ENCODE measurements around the gene WDTC1. TPM values are rescaled to one million over a fixed set of nuclear protein-coding genes. Genes with fewer than 3 reads are reported as not detected.

Gene WDTC1
- total and polyA plus RNA-seq, 9 of the 15 experiments (the other 6 are each of a cell fraction or from before 2014, with no cell fraction given) = 0.18 to 32.3 (median 8.8) TPM

DNA sequence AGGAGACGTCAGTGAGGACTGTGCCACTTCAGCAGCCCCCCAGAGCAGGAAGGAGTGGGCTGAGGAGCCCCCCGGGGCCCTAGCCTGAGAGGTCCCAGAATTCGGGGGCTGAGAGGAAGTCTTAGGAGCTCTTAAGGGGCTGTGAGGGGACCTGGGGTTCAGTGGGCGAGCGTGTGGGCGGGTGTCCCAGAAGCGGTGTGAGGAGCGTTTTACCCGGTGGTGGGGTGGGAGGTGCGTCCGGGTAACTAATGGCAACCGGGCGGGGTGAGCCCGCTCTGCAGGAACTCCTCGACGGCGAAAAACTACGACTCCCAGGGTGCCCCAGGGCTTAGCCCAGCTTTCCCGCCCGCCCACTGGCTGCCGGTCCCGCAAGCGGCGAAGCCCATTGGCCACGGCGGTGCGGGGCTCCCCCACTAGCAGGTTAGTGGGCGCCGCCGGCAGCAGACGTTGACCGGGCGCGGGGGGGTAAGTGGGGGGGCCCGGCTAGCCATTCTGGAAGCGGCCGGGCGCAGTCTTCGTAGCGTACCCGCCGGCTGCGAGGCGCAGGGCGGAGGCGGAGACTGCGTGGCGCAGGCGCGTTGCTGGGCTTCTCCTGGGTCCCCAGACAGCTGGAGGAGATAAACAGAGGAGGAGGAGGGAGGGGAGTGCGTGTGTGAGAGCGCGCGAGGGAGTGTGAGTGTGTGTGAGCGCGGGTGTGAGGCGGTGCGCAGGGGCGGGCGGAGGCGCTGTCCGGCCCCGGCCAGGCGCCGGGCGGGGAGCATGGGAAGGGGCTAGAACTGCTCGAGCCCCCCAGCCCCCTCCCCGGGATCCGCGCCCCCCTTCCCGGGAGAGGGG is at the start of gene WDTC1 (continued):
- TF ChIP-seq PRPF4 (IDR thresholded peaks at IDR 0.05; ENCODE audit: insufficient read depth, low read depth, low read length, poor library complexity, severe bottlenecking) (no peak), ZNF699 (CRISPR knock-in tag; IDR thresholded peaks at IDR 0.05; ENCODE audit: insufficient replicate concordance) (no peak), ZNF384 (IDR thresholded peaks at IDR 0.05; ENCODE audit: low read depth, low read length) (no peak), SREBF1 (IDR thresholded peaks at IDR 0.05; ENCODE audit: borderline replicate concordance, low read depth, low read length) (no peak; the same call in 1 of the 2 replicates), SAFB2 (IDR thresholded peaks at IDR 0.05; ENCODE audit: borderline replicate concordance, low read depth, low read length, severe bottlenecking) (no peak), ZNF584 (CRISPR knock-in tag; IDR thresholded peaks at IDR 0.05; ENCODE audit: low read depth) (no peak), KLF10 (CRISPR knock-in tag; IDR thresholded peaks at IDR 0.05) (no peak), RNF2 (IDR thresholded peaks at IDR 0.05) (peak; percentile 28; the same call in 1 of the 2 replicates), NCOR1 (IDR thresholded peaks at IDR 0.05) (no peak), NFYB (IDR thresholded peaks at IDR 0.05; ENCODE audit: extremely low read depth, insufficient read length) (peak; percentile 83), NR4A1 (CRISPR knock-in tag; IDR thresholded peaks at IDR 0.05) (no peak), NR4A1 (tag; IDR thresholded peaks at IDR 0.05) (no peak), BCOR (IDR thresholded peaks at IDR 0.05) (no peak), MCM2 (IDR thresholded peaks at IDR 0.05; ENCODE audit: low read depth) (no peak), ZNF23 (CRISPR knock-in tag; IDR thresholded peaks at IDR 0.05) (no peak), ZNF347 (CRISPR knock-in tag; IDR thresholded peaks at IDR 0.05; ENCODE audit: low read depth) (no peak), SIX5 (IDR thresholded peaks at IDR 0.05; ENCODE audit: borderline replicate concordance in 1 of 2, insufficient read depth in 1 of 2, low read depth in 1 of 2, low read length in 2 of 2) (peak; percentile 88 to 91), GATAD2B (IDR thresholded peaks at IDR 0.05; ENCODE audit: borderline replicate concordance) (no peak), U2AF1 (optimal IDR thresholded peaks at IDR 0.05; ENCODE audit: low read depth, low read length) (no peak), SRSF3 (IDR thresholded peaks at IDR 0.05; ENCODE audit: insufficient read depth, low read length) (no peak), TAF7 (tag; IDR thresholded peaks at IDR 0.05) (no peak), HSF4 (CRISPR knock-in tag; IDR thresholded peaks at IDR 0.05; ENCODE audit: borderline replicate concordance) (no peak), ARID1B (IDR thresholded peaks at IDR 0.05) (no peak; the same call in 1 of the 2 replicates)
- TF ChIP-seq, protein P1, sequence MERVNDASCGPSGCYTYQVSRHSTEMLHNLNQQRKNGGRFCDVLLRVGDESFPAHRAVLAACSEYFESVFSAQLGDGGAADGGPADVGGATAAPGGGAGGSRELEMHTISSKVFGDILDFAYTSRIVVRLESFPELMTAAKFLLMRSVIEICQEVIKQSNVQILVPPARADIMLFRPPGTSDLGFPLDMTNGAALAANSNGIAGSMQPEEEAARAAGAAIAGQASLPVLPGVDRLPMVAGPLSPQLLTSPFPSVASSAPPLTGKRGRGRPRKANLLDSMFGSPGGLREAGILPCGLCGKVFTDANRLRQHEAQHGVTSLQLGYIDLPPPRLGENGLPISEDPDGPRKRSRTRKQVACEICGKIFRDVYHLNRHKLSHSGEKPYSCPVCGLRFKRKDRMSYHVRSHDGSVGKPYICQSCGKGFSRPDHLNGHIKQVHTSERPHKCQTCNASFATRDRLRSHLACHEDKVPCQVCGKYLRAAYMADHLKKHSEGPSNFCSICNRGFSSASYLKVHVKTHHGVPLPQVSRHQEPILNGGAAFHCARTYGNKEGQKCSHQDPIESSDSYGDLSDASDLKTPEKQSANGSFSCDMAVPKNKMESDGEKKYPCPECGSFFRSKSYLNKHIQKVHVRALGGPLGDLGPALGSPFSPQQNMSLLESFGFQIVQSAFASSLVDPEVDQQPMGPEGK (CRISPR knock-in tag; IDR thresholded peaks at IDR 0.05; ENCODE audit: borderline replicate concordance) = peak; percentile 90; the same call in 1 of the 2 replicates

All from K562 (cell line).